RWPE1 (cell line): ENCODE results near the gene CCDC171.
"Not testable (repeated sequence)": the region's sequence is repeated elsewhere in the genome, so short reads cannot be mapped to it uniquely, and the experiment has no call there.

Experiments used
- CTCF ChIA-PET: fragments of 350-600 bp; sonication (Branson Sonifier 250); formaldehyde crosslinking; extraction: SDS; loops from one replicate; lab custom pipeline; 2021; lab: Yijun Ruan, JAX
- POLR2A ChIA-PET: fragments of 400-600 bp; formaldehyde crosslinking; extraction: SDS; loops from one replicate; lab custom pipeline; 2020; ENCODE audit warnings: antibody characterized with exemption; ENCODE audit not compliant: low non-redundant PET; lab: Yijun Ruan, JAX
- DNase-seq: peaks from one replicate; pipeline ENCODE4 v3.0.0; 2012; ENCODE audit warnings: low spot score
- H3K27ac ChIP-seq: fragments of 450-650 bp; 2 replicates; pipeline ENCODE4 v1.5.1; 2017
- CTCF ChIP-seq: fragments of 450-650 bp; conservative IDR thresholded peaks from 2 replicates; pipeline ENCODE4 v1.5.1; 2017; ENCODE audit warnings: low read depth, mild to moderate bottlenecking

The CCDC171 gene

GRCh38 chr9:15642369-15642962, 89.6 kb downstream of the CCDC171 start:
- DNase-seq, result peak; percentile 42

DNA sequence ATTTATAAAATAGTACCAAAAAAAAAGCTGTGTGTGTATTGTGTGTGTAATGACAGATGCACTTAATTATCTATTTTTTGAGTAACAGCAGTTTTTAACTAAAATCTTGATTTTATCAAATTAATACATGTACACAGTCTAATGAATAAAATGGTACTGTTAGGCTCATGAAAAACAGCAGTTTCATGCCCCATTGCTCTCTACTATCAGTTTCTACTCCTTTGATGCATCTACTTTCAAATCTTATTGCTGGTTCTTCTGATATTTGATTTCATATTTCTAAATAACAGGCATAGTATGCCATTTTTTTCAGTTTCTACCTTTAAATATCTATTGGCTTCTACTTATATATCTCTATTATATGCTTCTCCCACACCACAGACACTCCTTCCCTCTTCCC, 117.4 kb downstream of the CCDC171 start:
- H3K27ac ChIP-seq, result no peak overlapping the region
- CTCF ChIA-PET, result no interaction called here
- no peak for TF ChIP-seq CTCF
- DNase-seq, result no peak
- POLR2A ChIA-PET, result no interaction called here

More at GRCh38 chr9:15642369-15642962, 89.6 kb downstream of the CCDC171 start:
- no peak overlapping the region for H3K27ac ChIP-seq
- CTCF ChIA-PET, result no interaction called here
- POLR2A ChIA-PET, result no interaction called here
- TF ChIP-seq CTCF, result peak; percentile 75

- no peak for DNase-seq
- no peak for TF ChIP-seq CTCF
- POLR2A ChIA-PET, result no interaction called here
- no peak overlapping the region for H3K27ac ChIP-seq
- CTCF ChIA-PET, result no interaction called here
Observed at GRCh38 chr9:15670894-15671293, 118.1 kb downstream of the CCDC171 start.

DNA sequence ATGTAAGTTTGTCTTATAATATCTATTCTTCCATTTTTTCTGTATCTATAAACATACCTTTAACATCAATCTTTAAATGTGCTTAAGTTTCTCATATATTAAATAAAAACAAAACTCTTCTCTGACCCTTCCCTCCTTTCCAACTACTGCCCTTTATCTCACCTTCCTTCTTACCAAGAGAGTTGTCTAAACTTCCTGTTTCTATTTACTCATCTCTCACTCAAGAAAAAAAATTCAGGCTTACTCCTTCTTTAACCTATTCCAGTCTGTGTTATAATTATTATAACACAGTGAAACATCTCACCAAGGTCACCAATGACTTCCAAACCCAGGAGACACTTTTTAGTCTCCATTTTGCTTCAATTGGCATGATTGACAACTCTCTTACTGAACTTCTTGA, 140.9 kb downstream of the CCDC171 start:
- ChIA-PET POLR2A (no interaction called here), CTCF (no interaction called here)
- DNase-seq, result no peak
- H3K27ac ChIP-seq, result no peak overlapping the region
- TF ChIP-seq CTCF, result no peak

GRCh38 chr9:15696979-15697378, 144.1 kb downstream of the CCDC171 start:
- DNase-seq, result no peak
- POLR2A ChIA-PET, result no interaction called here
- no peak for TF ChIP-seq CTCF
- CTCF ChIA-PET, result no interaction called here
- peak overlapping the region; percentile 67 for H3K27ac ChIP-seq

DNA sequence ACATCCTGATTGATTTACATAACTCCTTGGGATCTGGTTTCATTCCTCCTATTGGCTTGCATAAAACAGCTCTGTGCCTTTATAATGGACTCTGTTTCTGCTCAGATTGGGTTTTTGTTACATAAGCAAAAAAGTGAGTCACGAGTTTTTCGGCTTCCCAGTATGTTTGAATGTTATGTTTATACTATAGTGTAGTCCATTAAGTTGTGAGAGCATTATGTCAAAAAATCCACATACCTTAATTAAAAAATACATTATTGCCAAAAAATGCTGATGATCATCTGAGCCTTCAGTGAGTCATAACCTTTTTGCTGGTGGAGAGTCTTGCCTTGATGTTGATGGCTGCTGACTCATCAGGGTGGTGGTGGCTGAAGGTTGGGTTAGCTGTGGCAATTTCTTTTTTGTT, 144.6 kb downstream of the CCDC171 start:
- no peak overlapping the region for H3K27ac ChIP-seq
- ChIA-PET CTCF (no interaction called here), POLR2A (no interaction called here)
- DNase-seq, result peak; percentile 41
- TF ChIP-seq CTCF, result no peak

DNA sequence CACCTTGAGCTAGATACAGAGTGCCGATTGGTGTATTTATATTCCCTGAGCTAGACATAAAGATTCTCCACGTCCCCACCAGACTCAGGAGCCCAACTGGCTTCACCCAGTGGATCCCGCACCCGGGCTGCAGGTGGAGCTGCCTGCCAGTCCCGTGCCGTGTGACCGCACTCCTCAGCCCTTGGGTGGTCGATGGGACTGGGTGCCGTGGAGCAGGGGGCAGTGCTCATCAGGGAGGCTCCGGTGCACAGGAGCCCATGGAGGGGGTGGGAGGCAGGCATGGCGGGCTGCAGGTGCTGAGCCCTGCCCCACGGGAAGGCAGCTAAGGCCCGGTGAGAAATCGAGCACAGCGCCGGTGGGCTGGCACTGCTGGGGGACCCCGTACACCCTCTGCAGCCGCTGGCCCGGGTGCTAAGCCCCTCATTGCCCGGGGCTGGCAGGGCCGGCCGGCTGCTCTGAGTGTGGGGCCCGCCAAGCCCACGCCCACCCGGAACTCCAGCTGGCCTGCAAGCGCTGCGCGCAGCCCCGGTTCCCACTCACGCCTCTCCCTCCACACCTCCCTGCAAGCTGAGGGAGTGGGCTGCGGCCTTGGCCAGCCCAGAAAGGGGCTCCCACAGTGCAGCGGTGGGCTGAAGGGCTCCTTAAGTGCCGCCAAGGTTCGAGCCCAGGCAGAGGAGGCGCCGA, 147.2 kb downstream of the CCDC171 start:
- DNase-seq, POLR2A ChIA-PET, CTCF ChIA-PET: not testable (repeated sequence)

More for the DNA sequence above, 147.2 kb downstream of the CCDC171 start:
- not testable (repeated sequence) for H3K27ac ChIP-seq
